Body of pancreas (tissue), 4 donors: Measurements from ENCODE around the gene SEZ6L. TPM values are rescaled to one million over a fixed set of nuclear protein-coding genes. Genes with fewer than 3 reads are reported as not detected.

Experiments
- ATAC-seq: fragments of 150-250 bp; one replicate; pipeline ENCODE4 v1.9.1; 2016
- DNase-seq, 4 donors: peaks; one replicate each; pipeline ENCODE4 v3.0.0-alpha.2; 2019
- H3K27ac ChIP-seq, 4 donors: fragments of 200-600 bp; sonication (generic); 1 replicate in 3 of 4; 2 replicates in 1 of 4; pipeline versions ENCODE4 v1.5.1 to v1.6.1; 2016 to 2019; ENCODE audit warnings: mild to moderate bottlenecking in 1 of 4, mixed read lengths in 1 of 4, moderate library complexity in 1 of 4
- H3K27me3 ChIP-seq, 2 donors: fragments of 200-600 bp; sonication (generic); one replicate each; pipeline ENCODE4 v1.6.0; 2016; ENCODE audit warnings: mild to moderate bottlenecking in 1 of 2
- H3K36me3 ChIP-seq, 2 donors: fragments of 200-600 bp; sonication (generic); replicated peaks in 1 of 2; 2 replicates each; pipeline ENCODE4 v1.5.1; 2016; ENCODE audit warnings: low read depth in 2 of 2; ENCODE audit not compliant: insufficient read depth in 1 of 2
- H3K4me1 ChIP-seq: fragments of 200-600 bp; sonication (generic); one replicate; pipeline ENCODE4 v1.6.0; 2016
- H3K4me3 ChIP-seq, 2 donors: fragments of 200-600 bp; sonication (generic); 1 replicate in 1 of 2; 2 replicates in 1 of 2; pipeline ENCODE4 v1.5.1; 2016 to 2019
- H3K9me3 ChIP-seq, 3 donors: fragments of 200-600 bp; sonication (generic); 1 replicate in 2 of 3; 2 replicates in 1 of 3; pipeline ENCODE4 v1.5.1; 2016
- CTCF ChIP-seq, 7 experiments: fragments of 450-650 bp in 4 of 7; fragments of 200-600 bp in 3 of 7; sonication (generic) in 3 of 7; IDR thresholded peaks; one replicate each; pipeline ENCODE4 v1.5.1; 2016 to 2019; ENCODE audit warnings: antibody characterized with exemption in 7 of 7
- POLR2A ChIP-seq, 3 donors: fragments of 450-650 bp; IDR thresholded peaks; one replicate each; pipeline ENCODE4 v1.6.1; 2016; ENCODE audit warnings: antibody characterized with exemption in 3 of 3, mild to moderate bottlenecking in 2 of 3
- WGBS, 2 donors: methylation state at CpG; one replicate each; pipeline ENCODE4 v1.1.5; 2017; 5-methylcytosine and 5-hydroxymethylcytosine counted together
- intact Hi-C: fragments of 100-400 bp; cut with DNase I; formaldehyde crosslinking; loops from one replicate; pipeline ENCODE4 v1.15.1; 2023
- total RNA-seq, 2 donors: library from RNA; depleted of rRNA; stranded (reverse); fragments of >200 nt; gene quantifications; one replicate each; pipeline ENCODE4 v1.1.0, GENCODE V29; 2016

The SEZ6L gene
- total RNA-seq, 2 donors from 2014 or later = 0.33 to 0.52 TPM

GRCh38 chr22:26342745-26343410, 173.6 kb downstream of the SEZ6L start:
- DNase-seq = no peak
- 16 to 18% methylated on average over 6 of the region's 6 CpGs for WGBS, 2 donors
- intact Hi-C loops = no loop called here
- H3K27ac ChIP-seq = peak overlapping the region in 1 of 4 donors; percentile 34
- H3K4me1 ChIP-seq = no peaks in the 10 kb centered on the region
- no peaks in the 10 kb centered on the region for H3K27me3 ChIP-seq
- TF ChIP-seq POLR2A (IDR thresholded peaks at IDR 0.05) (no peak), CTCF (IDR thresholded peaks at IDR 0.05) (no peak)
- ATAC-seq = no peak
- no peaks in the 10 kb centered on the region for H3K9me3 ChIP-seq
- H3K36me3 ChIP-seq = no peaks in the 10 kb centered on the region
- H3K4me3 ChIP-seq = no peak overlapping the region

DNA sequence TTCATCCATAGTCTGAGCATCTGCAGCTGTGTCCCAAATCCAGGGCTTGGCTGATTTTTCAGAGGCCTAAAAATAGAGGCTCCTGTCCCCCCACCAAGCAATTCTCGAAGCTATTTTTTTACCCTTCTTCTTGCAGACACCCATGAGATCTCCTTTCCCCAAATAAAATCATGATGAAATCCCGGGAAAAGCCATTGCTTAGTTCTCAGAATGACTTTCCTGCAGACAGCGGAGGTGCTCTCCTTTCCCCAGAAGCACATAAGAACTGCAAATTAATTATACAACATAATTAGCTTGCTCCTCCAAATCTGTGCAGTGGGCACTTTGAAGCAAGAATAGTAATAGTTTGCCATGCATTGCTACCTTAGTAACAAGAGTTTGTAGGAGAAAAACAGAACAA, 176.2 kb downstream of the SEZ6L start:
- DNase-seq (no peak), ATAC-seq (no peak)
- Histone ChIP-seq H3K4me3 (no peak overlapping the region), H3K27ac (no peak overlapping the region), H3K4me1 (no peaks in the 10 kb centered on the region), H3K9me3 (no peaks in the 10 kb centered on the region), H3K27me3 (no peaks in the 10 kb centered on the region), H3K36me3 (no peaks in the 10 kb centered on the region)
- intact Hi-C loops = no loop called here
- TF ChIP-seq CTCF (IDR thresholded peaks at IDR 0.05) (no peak), POLR2A (IDR thresholded peaks at IDR 0.05) (no peak)
- 57 to 64% methylated on average over 3 of the region's 3 CpGs for WGBS, 2 donors

- DNase-seq (no peak), ATAC-seq (no peak)
- TF ChIP-seq POLR2A (IDR thresholded peaks at IDR 0.05) = no peak
- no peak for TF ChIP-seq CTCF (IDR thresholded peaks at IDR 0.05)
- no peaks in the 10 kb centered on the region for H3K27me3 ChIP-seq
- H3K4me3 ChIP-seq = no peak overlapping the region
- 84 to 94% methylated on average over 2 of the region's 2 CpGs for WGBS, 2 donors
- intact Hi-C loops = no loop called here
- no peaks in the 10 kb centered on the region for H3K36me3 ChIP-seq
- H3K4me1 ChIP-seq = no peaks in the 10 kb centered on the region
- H3K9me3 ChIP-seq = no peaks in the 10 kb centered on the region
- H3K27ac ChIP-seq = no peak overlapping the region
Observed at GRCh38 chr22:26348810-26349526, 179.7 kb downstream of the SEZ6L start.

- 60 to 72% methylated on average over 20 of the region's 20 CpGs for WGBS, 2 donors
- intact Hi-C loops = no loop called here
- DNase-seq (no peak), ATAC-seq (no peak)
- no peaks in the 10 kb centered on the region for H3K4me1 ChIP-seq
- no peaks in the 10 kb centered on the region for H3K27me3 ChIP-seq
- H3K4me3 ChIP-seq = no peak overlapping the region
- no peaks in the 10 kb centered on the region for H3K36me3 ChIP-seq
- TF ChIP-seq POLR2A (IDR thresholded peaks at IDR 0.05) (no peak), CTCF (IDR thresholded peaks at IDR 0.05) (no peak)
- no peak overlapping the region for H3K27ac ChIP-seq
- no peaks in the 10 kb centered on the region for H3K9me3 ChIP-seq
Observed at GRCh38 chr22:26354707-26355106, 185.4 kb downstream of the SEZ6L start.
